Stimulated activated CD4-positive, alpha-beta T cell treated with anti-CD3 and anti-CD28 coated beads, Interleukin-1b, Interleukin-23, amount 100 ng/mL, for 48 hours (primary cell): ENCODE data around the gene SNUPN.

Experiments used
- DNase-seq: peaks from one replicate; pipeline ENCODE4 v3.0.0-alpha.2; 2020

SNUPN gene

DNA sequence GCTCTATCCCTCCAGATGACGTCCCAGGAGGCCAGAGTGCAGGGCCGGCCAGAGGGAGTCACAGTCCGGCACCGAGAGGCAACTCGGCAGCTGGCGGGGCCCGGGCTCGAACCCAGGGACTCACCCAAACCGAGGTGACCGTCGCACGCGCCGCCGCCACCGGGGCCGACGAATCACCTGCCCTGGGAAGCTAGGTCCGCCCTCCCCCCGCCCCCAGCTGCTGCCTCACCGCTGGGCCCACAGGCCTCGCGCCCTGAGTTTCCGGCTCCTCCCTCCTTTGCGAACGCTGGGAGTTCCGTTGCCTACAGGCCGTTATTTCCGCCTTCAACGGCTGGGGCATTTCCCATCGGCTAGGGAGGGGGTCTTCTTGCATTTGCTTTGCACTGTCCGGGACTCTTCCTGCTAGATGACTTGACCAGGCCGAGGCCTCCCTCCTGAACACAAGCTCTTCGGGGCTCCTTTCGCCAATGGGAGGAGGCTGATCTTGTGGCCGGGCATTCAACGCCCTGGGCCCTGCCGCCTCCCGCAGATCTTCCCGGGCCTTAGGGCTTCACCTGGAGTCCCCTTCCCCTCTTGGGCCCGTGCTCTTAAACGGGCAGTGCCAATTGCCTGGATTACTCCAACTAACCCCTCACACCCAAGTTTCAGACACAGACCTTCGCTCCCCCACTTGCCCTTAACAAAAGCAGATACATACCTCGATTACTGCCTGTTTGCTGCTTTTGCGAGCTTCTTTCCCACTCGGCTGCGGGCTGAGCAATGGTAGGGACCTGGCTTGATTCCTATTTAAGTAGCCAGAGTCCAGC lies at the start of gene SNUPN:
TSS of gene SNUPN (minus strand) at position 184 of the 806 bp plus-strand sequence. CDS start 4,674 bp downstream, outside the sequence.
- peak; percentile 94 for DNase-seq

DNA sequence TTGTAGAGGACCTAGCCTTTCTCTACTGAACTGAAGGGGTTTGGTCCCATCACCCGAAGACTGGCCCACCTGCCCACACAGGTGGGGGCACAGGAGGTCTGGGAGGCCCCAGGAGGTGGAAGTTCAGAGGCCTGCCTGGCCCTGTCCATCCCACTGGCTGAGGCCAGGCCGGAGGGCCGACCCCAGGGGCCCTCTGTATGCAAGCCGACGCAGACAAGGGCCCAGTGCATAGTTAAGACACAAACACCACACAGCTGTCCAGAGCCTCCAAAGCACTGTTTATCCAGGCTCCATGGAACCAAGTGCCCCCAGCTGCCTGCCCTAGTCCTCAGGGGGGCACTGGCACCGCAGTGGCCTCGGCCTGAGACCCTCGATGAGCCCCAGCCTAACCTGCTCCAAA lies 48.8 kb upstream of the SNUPN start:
- no peak for DNase-seq

DNA sequence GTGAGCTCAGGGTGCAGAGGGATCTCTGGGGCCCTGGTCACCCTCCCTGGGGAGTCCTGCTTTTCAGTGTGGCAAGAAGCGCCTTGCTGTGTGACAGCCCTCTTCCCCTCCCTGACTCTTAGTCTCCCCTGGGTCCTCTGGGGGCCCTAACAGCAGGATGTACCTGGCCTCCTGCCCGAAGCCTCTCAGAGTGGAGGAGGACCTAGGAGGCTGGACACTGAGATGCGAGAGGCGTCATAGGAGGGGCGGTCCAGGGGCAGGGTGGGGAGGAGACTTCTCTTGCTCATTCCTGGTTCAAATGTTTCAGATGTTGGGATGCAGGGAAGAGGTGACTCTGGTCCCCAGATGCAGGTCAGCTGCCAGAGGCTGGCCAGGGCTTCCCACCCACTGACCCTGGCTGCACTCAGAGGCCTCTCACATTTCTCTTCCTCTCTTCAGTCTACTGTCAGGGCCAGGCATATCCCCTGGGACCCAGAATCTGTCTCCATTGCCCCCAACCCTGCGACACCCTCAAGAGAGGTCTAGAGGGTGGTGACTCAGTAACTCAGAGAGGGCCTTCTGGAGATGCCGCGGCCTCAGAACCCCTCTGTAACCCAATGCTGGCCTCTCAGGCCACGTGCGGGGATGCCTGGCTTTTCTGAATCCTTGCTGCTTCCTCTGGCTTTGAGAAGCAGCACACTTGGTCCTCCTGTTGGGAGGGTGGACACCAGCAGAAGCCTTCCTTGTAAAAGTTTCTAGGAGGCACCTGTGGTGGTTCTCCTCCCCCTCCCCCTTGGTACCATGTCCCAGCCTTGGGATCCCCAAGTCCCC lies 48.1 kb upstream of the SNUPN start:
- no peak for DNase-seq

DNA sequence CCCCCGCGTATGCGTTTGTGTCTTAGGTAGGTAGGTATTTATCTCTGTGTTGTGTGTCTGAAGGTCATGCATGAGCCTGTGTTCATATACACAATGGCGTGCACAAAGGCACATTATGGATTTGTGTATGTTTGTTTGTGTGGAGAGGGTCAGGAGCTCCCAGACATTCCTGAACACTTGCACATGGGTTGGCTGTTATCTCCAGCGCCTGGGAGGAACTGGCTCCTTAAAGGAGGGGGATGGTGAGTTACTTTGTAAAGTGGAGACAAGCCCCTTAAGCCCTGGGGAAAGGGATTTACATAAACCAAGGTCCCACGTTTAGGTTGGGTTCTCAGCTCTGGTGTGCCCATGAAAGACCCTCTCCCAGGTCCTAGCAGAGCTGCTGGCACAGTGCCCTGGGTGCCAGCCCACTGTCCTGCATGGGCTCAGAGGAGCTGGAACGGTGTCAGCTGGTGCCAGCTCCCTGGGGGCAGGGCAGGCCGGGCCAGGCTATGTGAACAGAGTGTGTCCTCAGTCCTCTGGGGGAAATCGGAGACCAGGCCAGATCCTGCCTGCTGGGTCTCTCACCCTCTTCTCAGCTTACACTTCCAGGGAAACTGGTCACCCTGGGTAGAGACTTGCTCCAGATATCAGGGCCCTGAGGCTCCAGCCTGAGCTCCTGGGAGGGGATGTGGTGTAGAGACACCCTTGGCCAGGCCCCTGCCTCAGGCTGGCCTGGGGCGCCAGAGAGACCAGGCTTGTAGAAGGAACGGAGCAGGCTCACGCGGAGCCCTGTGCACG lies 47.3 kb upstream of the SNUPN start:
- DNase-seq, result no peak

DNA sequence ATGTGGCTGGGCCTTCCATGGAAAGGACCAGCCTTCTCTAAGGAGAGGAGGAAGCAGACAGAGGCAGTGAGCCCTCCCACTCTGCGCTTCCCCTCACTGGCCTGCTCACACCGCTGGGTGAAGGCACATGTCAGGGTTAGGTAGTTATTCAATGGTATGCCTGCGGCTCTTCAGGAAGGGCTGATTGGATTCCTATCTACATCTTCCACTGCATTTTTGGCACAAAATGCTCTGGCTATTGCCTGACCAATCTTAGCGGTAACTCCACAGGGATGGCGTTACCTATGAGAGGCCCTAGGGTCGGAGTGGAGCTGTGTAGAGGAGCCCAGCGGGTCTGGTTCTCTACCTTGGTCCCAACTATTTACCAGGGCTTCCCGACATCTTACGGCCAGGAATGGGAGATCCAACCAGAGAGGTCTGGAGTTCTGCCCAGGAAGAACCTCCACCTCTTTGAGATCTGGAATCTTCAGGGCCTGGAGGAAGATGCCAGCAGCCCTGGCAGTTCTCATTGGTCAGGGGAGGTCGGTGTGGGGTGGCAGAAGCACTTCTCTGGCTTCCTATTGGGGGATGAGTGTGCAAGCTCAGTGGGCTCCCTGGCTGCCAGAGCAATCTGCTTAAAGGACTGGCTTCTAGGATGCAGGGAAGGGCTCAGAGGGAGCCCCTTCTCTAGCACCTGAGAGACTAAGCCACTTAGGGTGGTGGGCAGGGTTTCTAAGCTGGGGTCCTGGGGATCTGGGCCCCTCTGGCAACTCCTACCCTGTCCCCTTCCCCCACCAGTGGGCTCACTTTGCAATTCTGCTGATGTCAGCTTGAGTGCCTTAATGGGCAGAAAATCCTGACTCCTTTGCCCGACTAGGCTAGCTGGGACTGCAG lies 46.4 kb upstream of the SNUPN start:
- no peak for DNase-seq

DNA sequence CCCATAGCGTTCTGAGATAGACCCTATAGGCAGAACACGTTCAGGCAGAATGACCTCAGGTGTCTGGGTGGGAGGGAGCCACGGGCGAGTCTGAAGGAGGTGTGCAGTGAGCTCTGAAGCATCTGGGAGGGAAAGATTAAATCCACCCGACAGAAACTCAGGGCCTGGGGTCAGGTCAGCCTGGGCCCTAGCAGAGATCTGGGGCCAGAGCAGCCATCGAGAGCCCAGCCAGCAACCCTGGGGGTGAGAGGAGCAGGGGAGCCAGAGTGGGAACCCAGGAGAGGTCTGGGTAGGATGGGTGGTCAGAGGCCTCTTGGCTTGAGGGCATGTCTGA lies 44.3 kb upstream of the SNUPN start:
- no peak for DNase-seq

DNA sequence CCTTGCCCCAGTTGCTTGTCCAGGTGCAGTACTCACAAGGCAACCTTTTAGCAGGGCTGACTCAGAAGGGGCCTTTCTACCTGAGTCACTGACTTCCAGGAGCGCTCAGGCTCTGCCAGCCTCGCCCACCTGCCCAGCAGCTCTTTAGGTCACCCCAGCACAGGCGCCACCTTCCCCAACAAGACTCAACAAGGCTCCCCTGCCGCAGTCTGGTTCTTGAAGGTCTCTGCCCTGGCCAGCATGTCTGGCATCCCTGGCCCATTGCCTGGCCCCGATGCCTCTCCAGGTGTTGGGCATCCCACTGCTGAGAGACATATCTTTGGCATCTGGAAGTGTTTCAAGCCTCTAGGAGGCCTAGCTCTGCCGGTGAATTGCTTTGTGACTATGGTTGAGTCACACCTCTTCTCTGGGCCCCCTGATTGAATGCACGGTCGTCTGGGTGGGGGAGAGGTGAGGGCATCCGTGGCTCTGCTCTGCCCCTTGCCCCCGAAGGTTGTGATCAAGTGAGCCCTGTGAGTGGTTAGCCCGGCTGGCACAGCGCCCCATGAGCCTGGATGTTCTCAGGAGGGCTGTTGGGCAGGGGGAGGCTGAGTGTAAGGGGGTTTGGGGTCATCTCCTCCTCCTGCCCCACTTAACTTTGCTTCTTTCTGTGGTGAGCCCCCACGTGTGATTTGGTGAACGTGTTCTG lies 43.8 kb upstream of the SNUPN start:
- DNase-seq, result peak; percentile 20

DNA sequence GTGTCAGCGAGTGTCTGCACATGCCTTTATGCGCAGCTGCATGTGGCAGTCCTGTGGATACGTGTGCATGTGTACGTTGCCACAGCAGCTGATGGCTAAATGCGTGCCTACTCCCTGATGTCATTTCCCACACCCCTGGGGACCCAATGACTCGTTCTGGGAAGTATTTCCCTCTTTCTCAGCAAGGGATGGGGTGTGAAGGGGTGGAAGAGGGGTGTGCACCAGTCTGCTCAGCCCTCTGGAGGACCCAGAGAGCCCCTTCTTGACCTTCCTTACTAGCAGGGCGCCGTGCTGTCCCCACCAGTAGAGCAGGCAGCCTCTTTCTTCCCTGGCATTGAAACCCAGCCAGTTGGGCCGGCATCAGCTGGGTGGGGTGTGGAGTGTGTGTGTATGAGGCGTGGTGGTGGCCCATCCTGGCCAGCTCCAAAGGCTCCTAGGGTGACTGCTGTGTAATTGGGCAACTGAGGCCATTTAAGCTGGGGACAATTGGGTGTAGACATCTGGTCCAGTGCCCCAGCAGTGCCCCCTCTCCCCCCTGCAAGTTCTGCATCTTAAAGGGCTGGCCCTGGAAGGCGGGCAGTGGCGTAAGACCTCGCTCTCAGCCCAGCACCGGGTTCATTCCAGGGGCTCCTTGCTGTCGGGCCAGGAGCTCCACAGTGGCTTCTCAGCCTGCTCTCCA lies 41.4 kb upstream of the SNUPN start:
- no peak for DNase-seq

DNA sequence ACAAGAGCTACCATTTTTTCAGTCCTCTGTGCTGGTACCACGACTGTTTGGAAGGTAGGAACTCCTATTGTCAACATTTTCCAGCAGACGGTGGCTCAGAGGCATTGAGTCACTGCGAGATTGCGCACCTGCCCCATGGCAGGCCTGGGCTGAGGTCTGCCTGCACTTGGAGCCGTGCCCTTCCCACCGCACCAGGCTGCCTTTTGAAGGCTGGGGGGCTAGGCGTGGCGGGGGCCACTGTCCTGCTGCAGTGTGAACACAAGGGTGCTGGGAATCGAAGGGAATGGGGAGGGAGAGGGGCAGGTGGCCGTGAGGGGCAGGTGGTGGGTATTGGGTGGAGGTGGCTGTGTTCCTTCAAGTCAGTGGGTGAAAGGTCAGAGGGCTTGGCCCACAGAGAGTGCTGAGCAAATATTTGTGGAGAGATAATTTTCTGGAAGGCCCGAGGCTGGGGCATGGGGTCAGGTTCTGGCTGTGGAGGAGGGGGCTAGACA lies 38.5 kb upstream of the SNUPN start:
- DNase-seq, result no peak

DNA sequence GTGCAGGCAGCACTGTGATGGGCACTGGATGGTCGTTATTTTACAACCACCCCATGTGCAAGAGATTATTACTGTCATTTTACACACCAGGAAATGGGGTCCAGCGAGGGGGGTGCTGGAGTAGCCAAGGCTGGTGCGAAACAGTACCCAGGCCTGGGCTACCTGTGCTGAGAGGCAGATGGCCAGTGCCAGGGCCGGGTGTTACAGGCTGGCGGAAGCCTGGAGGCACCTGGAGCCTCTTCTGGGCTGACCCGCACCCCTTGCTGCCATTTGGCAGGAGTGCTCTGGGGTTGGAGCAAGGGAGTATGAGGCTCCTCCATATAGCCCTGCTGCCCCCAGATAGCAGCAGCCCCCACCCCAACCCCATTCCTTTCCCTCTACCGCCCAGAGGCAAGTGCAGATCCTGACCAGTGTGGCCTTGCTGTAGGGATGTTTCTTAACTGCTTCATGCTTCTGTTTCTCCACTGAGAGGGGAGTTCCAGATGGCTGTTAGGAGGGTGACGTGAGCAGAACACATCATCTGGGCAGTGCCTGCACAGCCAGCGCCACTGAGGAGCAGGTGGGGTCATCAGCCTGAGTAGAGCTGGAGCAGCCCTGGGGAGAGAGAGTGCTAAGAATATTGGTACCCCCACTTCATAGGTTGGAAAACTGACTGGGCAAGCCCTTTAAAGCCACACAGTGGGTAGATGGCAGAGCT lies 37.4 kb upstream of the SNUPN start:
- no peak for DNase-seq

DNA sequence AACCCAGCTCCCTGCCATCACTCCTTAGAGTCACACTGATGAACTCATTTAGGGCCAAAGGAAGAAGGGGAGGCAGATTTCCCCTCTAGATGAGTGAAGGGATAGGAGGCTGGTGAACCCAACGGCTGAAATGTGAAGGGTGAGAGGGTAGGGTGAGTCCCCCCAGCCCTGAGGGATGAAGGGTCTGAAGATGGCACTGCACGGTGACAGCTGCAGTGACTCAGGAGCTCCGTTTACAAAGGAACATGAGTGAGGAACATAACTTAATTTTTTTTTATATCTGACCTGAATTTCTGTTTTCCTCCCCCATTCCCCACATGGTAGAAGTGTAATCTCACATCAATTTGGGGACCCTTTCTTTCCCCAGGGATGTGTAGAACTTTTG lies 36.2 kb upstream of the SNUPN start:
- DNase-seq, result no peak

DNA sequence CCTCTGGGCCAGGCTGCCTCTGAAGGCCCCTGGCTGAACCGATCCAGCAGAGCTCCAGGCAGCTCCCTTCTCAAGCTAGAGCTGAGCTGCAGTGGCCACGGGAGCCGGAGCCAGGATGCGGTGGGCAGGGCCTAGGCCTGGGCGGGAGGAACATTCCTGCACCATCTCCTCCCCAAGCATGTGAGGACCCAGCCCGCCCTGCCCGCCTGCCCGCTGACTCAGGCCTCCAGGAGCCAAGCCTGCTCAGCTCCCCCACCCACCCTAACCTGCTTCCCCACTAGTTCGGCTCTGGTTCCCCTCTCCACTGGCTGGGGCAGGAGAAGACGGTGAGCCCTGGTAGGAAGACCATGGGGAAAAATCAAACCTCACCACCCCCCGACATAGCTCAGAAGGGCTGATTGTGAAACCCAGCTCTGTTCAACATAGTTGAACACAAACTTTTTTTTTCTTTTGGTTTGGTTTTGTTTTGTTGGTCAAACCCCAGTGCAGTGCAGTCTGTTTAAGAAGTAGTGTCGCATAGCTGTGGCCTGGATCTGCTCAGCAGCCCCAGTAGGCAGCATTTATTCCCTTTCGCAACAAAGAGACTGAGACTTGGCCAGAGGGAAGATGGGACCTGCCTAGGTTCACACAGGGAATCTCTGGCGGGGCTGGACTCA lies 35.7 kb upstream of the SNUPN start:
- DNase-seq, result no peak

DNA sequence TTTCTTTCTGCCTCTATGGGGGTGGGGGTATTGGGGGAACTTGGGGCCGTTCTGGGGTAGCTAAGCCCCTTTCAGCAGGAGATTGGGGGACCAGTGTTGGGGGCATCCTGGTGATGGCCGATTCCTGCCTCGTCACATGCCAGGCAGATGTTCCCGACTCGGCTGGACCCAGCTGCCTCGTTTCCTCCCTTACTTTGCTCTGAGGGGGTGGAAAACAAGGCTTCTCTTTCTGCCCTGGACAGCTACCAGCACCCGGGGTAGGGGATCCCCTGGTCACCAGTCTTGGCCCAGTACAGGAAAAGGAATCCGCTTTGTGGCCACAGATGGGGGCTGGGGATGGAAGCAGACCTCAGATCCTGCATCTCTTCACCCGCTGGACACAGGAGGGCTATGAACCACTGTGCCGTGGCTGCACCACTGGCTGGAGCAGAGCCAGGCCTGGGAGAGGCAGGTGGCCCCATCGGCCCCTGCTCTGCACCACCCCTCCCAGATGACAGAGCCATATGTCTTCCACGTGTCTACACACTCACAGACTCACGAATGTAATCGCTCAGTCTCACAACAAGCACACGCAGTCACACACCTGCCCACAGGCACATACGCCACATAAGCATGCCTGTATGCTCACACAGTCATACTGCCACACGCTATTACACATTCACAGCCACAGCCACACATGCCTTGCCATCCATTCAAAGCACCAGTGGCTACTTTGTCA lies 34.6 kb upstream of the SNUPN start:
- no peak for DNase-seq

DNA sequence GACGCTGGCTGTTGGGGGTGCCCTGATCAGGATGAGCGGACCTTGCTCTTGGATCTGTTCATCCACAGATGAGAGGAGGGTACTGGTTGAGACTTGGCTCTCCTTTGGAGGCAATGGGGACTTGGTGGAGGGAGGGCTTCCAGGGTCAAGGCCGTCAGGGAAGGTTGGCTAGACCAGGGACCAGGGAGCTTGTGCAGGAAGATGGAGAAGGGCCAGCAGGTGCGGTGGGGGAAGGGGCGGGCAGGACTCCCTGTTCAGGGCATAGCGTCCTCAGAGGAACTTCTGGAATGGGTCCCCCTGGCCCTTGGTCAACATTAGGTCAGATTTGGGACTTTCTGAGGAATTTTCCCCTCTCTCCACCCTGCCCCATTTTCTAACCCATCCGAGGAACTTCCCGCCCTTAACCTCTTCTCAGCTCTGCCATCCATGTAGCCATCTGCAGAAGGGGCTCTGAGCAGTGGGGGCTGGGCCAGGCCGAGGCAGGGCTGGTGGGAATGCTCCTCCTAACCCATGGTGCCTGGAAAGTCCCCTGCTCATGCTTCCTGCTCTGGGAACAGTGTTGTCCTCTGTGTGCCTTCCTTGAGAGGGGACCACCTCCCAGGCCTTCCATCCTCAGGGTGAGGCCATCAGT lies 33.7 kb upstream of the SNUPN start:
- no peak for DNase-seq

DNA sequence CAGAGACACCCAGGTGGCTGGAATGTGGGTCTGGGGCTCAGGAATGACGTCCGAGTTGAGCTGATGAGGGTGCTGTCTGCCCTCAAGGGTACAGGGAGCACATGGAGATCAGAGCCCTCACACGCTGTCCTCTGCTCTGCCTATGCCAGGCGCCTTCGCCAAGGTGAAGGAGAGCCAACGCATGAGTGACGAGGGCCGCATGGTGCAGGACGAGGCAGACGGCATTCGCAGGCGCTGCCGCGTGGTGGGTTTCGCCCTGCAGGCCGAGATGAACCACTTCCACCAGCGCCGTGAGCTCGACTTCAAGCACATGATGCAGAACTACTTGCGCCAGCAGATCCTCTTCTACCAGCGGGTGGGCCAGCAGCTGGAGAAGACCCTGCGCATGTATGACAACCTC lies 31.3 kb upstream of the SNUPN start:
- no peak for DNase-seq

DNA sequence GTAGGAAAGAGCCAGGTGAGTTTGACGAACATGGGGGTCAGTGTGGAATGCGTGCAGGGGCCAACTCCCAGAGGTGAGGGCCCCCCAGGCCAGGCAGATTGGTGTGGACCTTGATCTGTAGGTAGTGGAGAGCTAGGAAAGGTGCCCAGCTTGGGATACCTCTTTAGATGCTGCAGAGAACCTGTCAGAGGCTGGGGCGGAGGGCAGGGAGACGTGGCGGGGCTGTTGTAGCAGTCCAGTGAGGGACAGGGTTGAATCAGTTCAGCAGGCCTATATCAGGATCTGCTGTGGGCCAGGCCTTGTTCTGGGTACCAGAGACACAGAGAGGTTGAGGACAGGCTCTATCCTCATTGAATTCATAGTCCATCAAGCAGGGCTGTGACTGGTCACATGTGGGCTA lies 30.8 kb upstream of the SNUPN start:
- no peak for DNase-seq

DNA sequence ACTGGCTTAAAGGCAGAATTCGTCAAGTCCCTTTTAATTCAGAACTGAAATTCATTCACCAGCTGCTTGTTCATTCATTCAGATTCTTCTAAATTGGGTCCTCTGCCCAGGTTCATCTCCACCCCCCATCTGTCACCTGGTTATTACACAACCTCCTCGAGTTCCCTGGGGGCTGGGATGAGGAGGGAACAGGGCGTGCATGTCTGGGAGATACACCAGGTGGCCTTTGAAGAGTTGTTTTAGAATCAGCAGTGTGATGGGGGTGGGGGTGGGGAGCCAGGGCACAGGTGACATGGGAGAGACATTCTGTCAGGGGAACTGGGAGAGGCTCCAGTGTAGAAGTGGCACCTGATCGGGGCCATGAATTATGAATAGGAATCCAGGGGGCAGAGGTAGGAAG lies 30.4 kb upstream of the SNUPN start:
- no peak for DNase-seq

DNA sequence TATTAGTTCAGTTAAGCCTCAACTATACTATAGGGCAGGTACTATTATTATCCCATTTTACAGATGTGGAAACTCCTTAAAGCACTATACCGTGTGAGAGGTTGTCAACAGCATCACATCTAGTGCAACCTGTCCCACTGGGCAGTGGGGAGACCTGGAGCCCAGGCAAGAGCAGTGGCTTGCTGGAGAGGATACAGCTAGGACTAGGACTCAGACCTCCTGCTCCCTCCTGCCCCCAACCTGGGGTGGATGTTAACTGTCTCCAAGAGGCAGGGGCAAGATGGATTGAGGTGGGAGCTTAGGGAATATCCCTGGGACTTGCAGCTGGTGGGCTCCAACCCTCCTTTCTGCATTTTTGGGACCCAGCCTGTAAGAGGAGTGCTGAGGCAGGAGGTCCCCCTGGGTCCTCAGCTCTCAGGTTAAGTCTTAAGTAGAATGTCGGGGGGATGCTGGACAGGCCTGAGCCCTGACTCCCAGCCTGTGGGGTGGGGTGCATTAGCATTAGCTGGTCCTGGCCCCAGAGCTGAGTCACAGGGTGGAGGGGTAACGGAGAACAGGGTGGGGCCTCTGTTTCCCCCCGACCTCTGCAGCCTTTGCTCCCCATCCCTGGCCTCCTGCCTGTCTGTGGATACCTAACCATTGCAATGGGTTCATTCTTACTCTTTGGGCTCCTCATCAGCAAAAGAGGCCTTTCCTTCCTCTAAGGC lies 28.8 kb upstream of the SNUPN start:
- DNase-seq, result no peak
